GM18498 (cell line): Measurements from ENCODE around the gene ATP6AP1.
"Not testable (repeated sequence)": the region's sequence is repeated elsewhere in the genome, so short reads cannot be mapped to it uniquely, and the experiment has no call there.

Experiments
- ATAC-seq: cut with Tn5 transposase; IDR thresholded peaks from one replicate; pipeline ENCODE4 v1.9.1; 2021; ENCODE audit warnings: mild to moderate bottlenecking, moderate library complexity; ENCODE audit not compliant: unreplicated experiment

Gene ATP6AP1

GRCh38 chrX:154428176-154429171 lies at the start of gene ATP6AP1:
ATP6AP1 (plus strand) TSS chrX:154428677; CDS start chrX:154428693, 16 bp downstream.
- peak; percentile 98 for ATAC-seq

- peak; percentile 82 for ATAC-seq
Observed at GRCh38 chrX:154378799-154379568, 49.5 kb upstream of the ATP6AP1 start, which contains the start of gene EMD. EMD (plus strand) TSS chrX:154379295; CDS start chrX:154379485, 190 bp downstream.

GRCh38 chrX:154379569-154379951 lies 48.9 kb upstream of the ATP6AP1 start:
- ATAC-seq, result no peak

- no peak for ATAC-seq
Observed at GRCh38 chrX:154380153-154380552, 48.3 kb upstream of the ATP6AP1 start.

GRCh38 chrX:154380787-154381186 lies 47.7 kb upstream of the ATP6AP1 start:
- ATAC-seq, result no peak

GRCh38 chrX:154381271-154381670 lies 47.2 kb upstream of the ATP6AP1 start:
- no peak for ATAC-seq

GRCh38 chrX:154382483-154383069 lies 45.9 kb upstream of the ATP6AP1 start:
- no peak for ATAC-seq

- ATAC-seq, result no peak
Observed at GRCh38 chrX:154383359-154384283, 44.9 kb upstream of the ATP6AP1 start.

GRCh38 chrX:154384284-154384892 lies 44.1 kb upstream of the ATP6AP1 start:
- no peak for ATAC-seq

- peak; percentile 24 for ATAC-seq
Observed at GRCh38 chrX:154388094-154388493, 40.4 kb upstream of the ATP6AP1 start.

GRCh38 chrX:154388649-154389048 lies 39.8 kb upstream of the ATP6AP1 start:
- peak; percentile 17 for ATAC-seq

- peak; percentile 74 for ATAC-seq
Observed at GRCh38 chrX:154389812-154390747, 38.4 kb upstream of the ATP6AP1 start.

- not testable (repeated sequence) for ATAC-seq
Observed at GRCh38 chrX:154396363-154396762, 32.1 kb upstream of the ATP6AP1 start.

- ATAC-seq, result peak; percentile 55
Observed at GRCh38 chrX:154396973-154397887, 31.2 kb upstream of the ATP6AP1 start.

- ATAC-seq, result peak; percentile 81
Observed at GRCh38 chrX:154397888-154398667, 30.4 kb upstream of the ATP6AP1 start, which contains the start of gene RPL10. RPL10 (plus strand) TSS chrX:154398377; CDS start chrX:154398520, 143 bp downstream.

- ATAC-seq, result peak; percentile 30
Observed at GRCh38 chrX:154398668-154399526, 29.6 kb upstream of the ATP6AP1 start.
